HEK293T (cell line): ENCODE data around the gene NUBP1.
"Not testable (repeated sequence)": the region's sequence is repeated elsewhere in the genome, so short reads cannot be mapped to it uniquely, and the experiment has no call there.

ENCODE experiments used
- CTCF ChIA-PET: fragments of 350-600 bp; formaldehyde crosslinking; extraction: SDS; loops from one replicate; lab custom pipeline; 2021; ENCODE audit warnings: antibody characterized with exemption, inconsistent platforms; lab: Yijun Ruan, JAX
- POLR2A ChIA-PET: fragments of 350-600 bp; formaldehyde crosslinking; extraction: SDS; loops from one replicate; lab custom pipeline; 2020; ENCODE audit warnings: antibody characterized with exemption, inconsistent platforms; lab: Yijun Ruan, JAX
- DNase-seq: peaks from one replicate; pipeline ENCODE4 v3.0.0; 2012; ENCODE audit warnings: mixed read lengths; ENCODE audit errors: extremely low spot score
- ARNT ChIP-seq: fragments of 450-650 bp; IDR thresholded peaks from 2 replicates; pipeline ENCODE4 v1.6.1; 2017; ENCODE audit warnings: mild to moderate bottlenecking
- BHLHE40 ChIP-seq: fragments of 450-650 bp; IDR thresholded peaks from 2 replicates; pipeline ENCODE4 v1.6.1; 2016; ENCODE audit warnings: mild to moderate bottlenecking, moderate library complexity, borderline replicate concordance
- CTBP1 ChIP-seq: fragments of 450-650 bp; IDR thresholded peaks from 2 replicates; pipeline ENCODE4 v1.6.1; 2016; ENCODE audit warnings: borderline replicate concordance
- ELF4 ChIP-seq: fragments of 450-650 bp; IDR thresholded peaks from 2 replicates; pipeline ENCODE4 v1.6.1; 2017; ENCODE audit warnings: antibody characterized with exemption
- FOXA1 ChIP-seq: fragments of 450-650 bp; IDR thresholded peaks from 2 replicates; pipeline ENCODE4 v1.6.1; 2016; ENCODE audit warnings: mild to moderate bottlenecking
- FOXK2 ChIP-seq: fragments of 450-650 bp; IDR thresholded peaks from 2 replicates; pipeline ENCODE4 v1.6.1; 2016; ENCODE audit warnings: mild to moderate bottlenecking
- FOXM1 ChIP-seq: fragments of 450-650 bp; IDR thresholded peaks from 2 replicates; pipeline ENCODE4 v1.6.1; 2017; ENCODE audit warnings: mild to moderate bottlenecking, borderline replicate concordance
- HDGF ChIP-seq: fragments of 450-650 bp; IDR thresholded peaks from 2 replicates; pipeline ENCODE4 v1.6.1; 2017; ENCODE audit warnings: antibody characterized with exemption, borderline replicate concordance
- L3MBTL2 ChIP-seq: fragments of 450-650 bp; conservative IDR thresholded peaks from 2 replicates; pipeline ENCODE4 v1.6.1; 2016; ENCODE audit warnings: mild to moderate bottlenecking
- LEF1 ChIP-seq: fragments of 450-650 bp; IDR thresholded peaks from 2 replicates; pipeline ENCODE4 v1.6.1; 2017; ENCODE audit warnings: mild to moderate bottlenecking, borderline replicate concordance
- NFRKB ChIP-seq: fragments of 450-650 bp; IDR thresholded peaks from 2 replicates; pipeline ENCODE4 v1.6.1; 2016; ENCODE audit warnings: mild to moderate bottlenecking, moderate library complexity
- SP1 ChIP-seq: fragments of 450-650 bp; IDR thresholded peaks from 2 replicates; pipeline ENCODE4 v1.6.1; 2017
- SUZ12 ChIP-seq: fragments of 450-650 bp; IDR thresholded peaks from 2 replicates; pipeline ENCODE4 v1.6.1; 2016; ENCODE audit warnings: mild to moderate bottlenecking
- TARDBP ChIP-seq: fragments of 450-650 bp; IDR thresholded peaks from 2 replicates; pipeline ENCODE4 v1.6.1; 2016
- ZNF384 ChIP-seq: fragments of 450-650 bp; IDR thresholded peaks from 2 replicates; pipeline ENCODE4 v1.6.1; 2016
- TF ChIP-seq, protein P1 (sequence below): fragments of 450-650 bp; IDR thresholded peaks from 2 replicates; pipeline ENCODE4 v1.6.1; 2016

The NUBP1 gene

GRCh38 chr16:10780628-10781027 lies 37.0 kb downstream of the NUBP1 start:
- TF ChIP-seq FOXK2: no peak
- ChIA-PET CTCF (no interaction called here), POLR2A (no interaction called here)
- no peak for DNase-seq

GRCh38 chr16:10782628-10783027 lies 39.0 kb downstream of the NUBP1 start:
- TF ChIP-seq BHLHE40: no peak
- no peak for TF ChIP-seq ARNT
- no peak for TF ChIP-seq ELF4
- TF ChIP-seq NFRKB: no peak
- TF ChIP-seq SP1: no peak
- no peak for TF ChIP-seq LEF1
- TF ChIP-seq, protein P1, sequence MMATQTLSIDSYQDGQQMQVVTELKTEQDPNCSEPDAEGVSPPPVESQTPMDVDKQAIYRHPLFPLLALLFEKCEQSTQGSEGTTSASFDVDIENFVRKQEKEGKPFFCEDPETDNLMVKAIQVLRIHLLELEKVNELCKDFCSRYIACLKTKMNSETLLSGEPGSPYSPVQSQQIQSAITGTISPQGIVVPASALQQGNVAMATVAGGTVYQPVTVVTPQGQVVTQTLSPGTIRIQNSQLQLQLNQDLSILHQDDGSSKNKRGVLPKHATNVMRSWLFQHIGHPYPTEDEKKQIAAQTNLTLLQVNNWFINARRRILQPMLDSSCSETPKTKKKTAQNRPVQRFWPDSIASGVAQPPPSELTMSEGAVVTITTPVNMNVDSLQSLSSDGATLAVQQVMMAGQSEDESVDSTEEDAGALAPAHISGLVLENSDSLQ: no peak
- no peak for TF ChIP-seq HDGF
- TF ChIP-seq FOXA1: no peak
- no peak for TF ChIP-seq FOXK2
- no peak for TF ChIP-seq TARDBP
- TF ChIP-seq CTBP1: no peak
- no peak for TF ChIP-seq FOXM1
- no peak for TF ChIP-seq L3MBTL2
- TF ChIP-seq ZNF384: no peak
- TF ChIP-seq SUZ12: no peak
- POLR2A ChIA-PET: no interaction called here
- no peak for DNase-seq
- CTCF ChIA-PET: no interaction called here

- DNase-seq: no peak
- POLR2A ChIA-PET: no interaction called here
- TF ChIP-seq NFRKB (no peak), SP1 (no peak), ARNT (no peak), BHLHE40 (no peak), TARDBP (no peak), FOXK2 (no peak), LEF1 (no peak), ZNF384 (no peak), HDGF (no peak), SUZ12 (no peak), ELF4 (no peak), FOXA1 (no peak), FOXM1 (no peak), L3MBTL2 (no peak)
- TF ChIP-seq, protein P1: no peak
- CTCF ChIA-PET: no interaction called here
Measured at GRCh38 chr16:10787304-10787703, 43.7 kb downstream of the NUBP1 start.

GRCh38 chr16:10788630-10789029 lies 45.0 kb downstream of the NUBP1 start:
- POLR2A ChIA-PET, CTCF ChIA-PET, DNase-seq: not testable (repeated sequence)

DNA sequence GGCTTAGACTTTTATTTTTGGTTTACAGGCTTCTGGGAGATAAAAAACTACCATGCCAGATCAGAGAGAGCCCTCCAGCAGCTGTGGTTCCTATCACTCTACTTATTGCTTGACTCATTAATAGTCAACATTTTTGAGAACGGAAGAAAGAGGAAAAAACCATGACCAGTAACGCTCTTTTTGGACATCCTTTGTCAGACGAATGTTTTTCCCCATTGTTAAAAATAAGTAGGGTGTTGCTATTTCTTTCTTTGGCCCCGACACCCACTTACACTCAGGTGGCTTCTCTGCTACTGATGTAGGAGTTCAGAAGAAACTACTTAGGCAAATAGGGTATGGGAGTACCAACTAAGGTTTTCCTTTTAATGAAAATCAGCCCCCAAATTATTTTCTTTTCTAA lies 47.4 kb downstream of the NUBP1 start:
- ChIA-PET POLR2A (no interaction called here), CTCF (no interaction called here)
- no peak for DNase-seq
- TF ChIP-seq ELF4 (no peak), FOXK2 (no peak), ARNT (no peak), CTBP1 (no peak), LEF1 (no peak), NFRKB (no peak)
- TF ChIP-seq, protein P1: no peak

DNA sequence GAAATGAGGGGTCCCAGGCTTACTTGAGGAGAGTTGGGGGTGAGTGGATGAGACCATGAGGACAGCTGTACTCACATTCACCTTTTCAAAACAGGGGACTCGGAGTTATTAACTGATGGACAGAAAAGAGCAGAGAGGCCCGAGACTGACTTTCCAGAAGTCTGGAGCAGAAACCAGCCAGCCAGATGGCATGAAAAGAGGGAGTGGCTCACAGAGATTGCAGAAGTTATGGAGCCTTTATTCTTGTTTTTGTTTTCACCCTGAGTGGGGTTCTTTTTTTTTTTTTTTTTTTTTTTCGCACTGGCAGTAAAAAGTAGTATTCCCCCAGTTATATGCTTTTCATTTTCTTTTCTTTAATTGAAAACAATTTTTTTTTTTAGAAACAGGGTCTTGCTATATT lies 56.1 kb downstream of the NUBP1 start:
- DNase-seq: no peak
- no peak for TF ChIP-seq FOXM1
- no peak for TF ChIP-seq ARNT
- TF ChIP-seq BHLHE40: no peak
- TF ChIP-seq SUZ12: no peak
- no peak for TF ChIP-seq NFRKB
- TF ChIP-seq, protein P1: no peak
- TF ChIP-seq CTBP1: no peak
- TF ChIP-seq HDGF: no peak
- TF ChIP-seq L3MBTL2: no peak
- no peak for TF ChIP-seq SP1
- no peak for TF ChIP-seq FOXK2
- TF ChIP-seq ELF4: no peak
- CTCF ChIA-PET: no interaction called here
- POLR2A ChIA-PET: no interaction called here

- TF ChIP-seq BHLHE40 (no peak), FOXM1 (no peak)
- POLR2A ChIA-PET: no interaction called here
- CTCF ChIA-PET: no interaction called here
- no peak for DNase-seq
Measured at GRCh38 chr16:10805334-10805733, 61.7 kb downstream of the NUBP1 start.
